Tibial nerve (tissue), 4 donors: ENCODE results near the gene PANK4. TPM values are rescaled to one million over a fixed set of nuclear protein-coding genes. Genes with fewer than 3 reads are reported as not detected.

ENCODE experiments used
- DNase-seq, 2 donors: peaks; one replicate each; pipeline ENCODE4 v3.0.0-alpha.2; 2019; ENCODE audit warnings: low spot score in 2 of 2
- H3K27ac ChIP-seq, 4 donors: fragments of 200-600 bp; sonication (generic) in 3 of 4; one replicate each; pipeline ENCODE4 v1.5.1; 2017 to 2019; ENCODE audit warnings: mild to moderate bottlenecking in 1 of 4
- H3K27me3 ChIP-seq, 2 donors: fragments of 200-600 bp; sonication (generic) in 1 of 2; one replicate each; pipeline versions ENCODE4 v1.5.1 to v1.6.0; 2017 to 2019
- H3K36me3 ChIP-seq, 3 donors: fragments of 200-600 bp; sonication (generic); one replicate each; pipeline ENCODE4 v1.5.1; 2018 to 2019
- H3K4me1 ChIP-seq, 4 donors: fragments of 200-600 bp; sonication (generic) in 3 of 4; one replicate each; pipeline ENCODE4 v1.5.1; 2017 to 2019
- H3K4me3 ChIP-seq, 4 donors: fragments of 200-600 bp; sonication (generic) in 3 of 4; one replicate each; pipeline ENCODE4 v1.5.1; 2017 to 2019; ENCODE audit warnings: mild to moderate bottlenecking in 1 of 4, moderate library complexity in 1 of 4
- H3K9me3 ChIP-seq, 4 donors: fragments of 200-600 bp; sonication (generic) in 3 of 4; one replicate each; pipeline ENCODE4 v1.5.1; 2017 to 2019
- EP300 ChIP-seq, 2 donors: sonication (generic); formaldehyde crosslinking; IDR thresholded peaks; one replicate each; pipeline ENCODE4 v1.6.1; 2017; ENCODE audit warnings: antibody characterized with exemption in 2 of 2, mild to moderate bottlenecking in 1 of 2
- POLR2A ChIP-seq, 2 donors: fragments of 450-650 bp; IDR thresholded peaks; one replicate each; pipeline ENCODE4 v1.6.1; 2017; ENCODE audit warnings: antibody characterized with exemption in 2 of 2, mild to moderate bottlenecking in 2 of 2, moderate library complexity in 2 of 2
- WGBS, 2 donors: methylation state at CpG; one replicate each; pipeline ENCODE4 v1.1.5; 2018; 5-methylcytosine and 5-hydroxymethylcytosine counted together
- total RNA-seq, 4 donors: library from RNA; depleted of rRNA; stranded (reverse); fragments of >200 nt; gene quantifications; one replicate each; pipeline ENCODE4 v1.1.0, GENCODE V29; 2016
- TF ChIP-seq, protein P1 (sequence below), 5 experiments: fragments of 200-600 bp in 3 of 5; fragments of 450-650 bp in 2 of 5; sonication (generic) in 3 of 5; IDR thresholded peaks; one replicate each; pipeline ENCODE4 v1.5.1; 2016 to 2019; ENCODE audit warnings: antibody characterized with exemption in 5 of 5, mild to moderate bottlenecking in 3 of 5, moderate library complexity in 2 of 5

The PANK4 gene
- total RNA-seq, 4 donors from 2014 or later, result 14.2 to 50.0 (median 38.1) TPM

- Histone ChIP-seq H3K4me3 (no peak overlapping the region), H3K4me1 (peaks cover 0 to 26% (median 4%) of the 10 kb centered on the region in 4 donors), H3K36me3 (peaks cover 0 to 51% (median 30%) of the 10 kb centered on the region in 3 donors), H3K27ac (no peak overlapping the region), H3K9me3 (no peaks in the 10 kb centered on the region), H3K27me3 (peaks cover 2 to 31% of the 10 kb centered on the region in 2 donors)
- no peak for DNase-seq
- 28 to 46% methylated on average over 12 to 15 of the region's 15 CpGs for WGBS, 2 donors
- TF ChIP-seq EP300 (IDR thresholded peaks at IDR 0.05) (no peak), POLR2A (IDR thresholded peaks at IDR 0.05) (no peak)
- TF ChIP-seq, protein P1, sequence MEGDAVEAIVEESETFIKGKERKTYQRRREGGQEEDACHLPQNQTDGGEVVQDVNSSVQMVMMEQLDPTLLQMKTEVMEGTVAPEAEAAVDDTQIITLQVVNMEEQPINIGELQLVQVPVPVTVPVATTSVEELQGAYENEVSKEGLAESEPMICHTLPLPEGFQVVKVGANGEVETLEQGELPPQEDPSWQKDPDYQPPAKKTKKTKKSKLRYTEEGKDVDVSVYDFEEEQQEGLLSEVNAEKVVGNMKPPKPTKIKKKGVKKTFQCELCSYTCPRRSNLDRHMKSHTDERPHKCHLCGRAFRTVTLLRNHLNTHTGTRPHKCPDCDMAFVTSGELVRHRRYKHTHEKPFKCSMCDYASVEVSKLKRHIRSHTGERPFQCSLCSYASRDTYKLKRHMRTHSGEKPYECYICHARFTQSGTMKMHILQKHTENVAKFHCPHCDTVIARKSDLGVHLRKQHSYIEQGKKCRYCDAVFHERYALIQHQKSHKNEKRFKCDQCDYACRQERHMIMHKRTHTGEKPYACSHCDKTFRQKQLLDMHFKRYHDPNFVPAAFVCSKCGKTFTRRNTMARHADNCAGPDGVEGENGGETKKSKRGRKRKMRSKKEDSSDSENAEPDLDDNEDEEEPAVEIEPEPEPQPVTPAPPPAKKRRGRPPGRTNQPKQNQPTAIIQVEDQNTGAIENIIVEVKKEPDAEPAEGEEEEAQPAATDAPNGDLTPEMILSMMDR (IDR thresholded peaks at IDR 0.05), result no peak
Measured at GRCh38 chr1:2506901-2507565, 19.4 kb downstream of the PANK4 start.

DNA sequence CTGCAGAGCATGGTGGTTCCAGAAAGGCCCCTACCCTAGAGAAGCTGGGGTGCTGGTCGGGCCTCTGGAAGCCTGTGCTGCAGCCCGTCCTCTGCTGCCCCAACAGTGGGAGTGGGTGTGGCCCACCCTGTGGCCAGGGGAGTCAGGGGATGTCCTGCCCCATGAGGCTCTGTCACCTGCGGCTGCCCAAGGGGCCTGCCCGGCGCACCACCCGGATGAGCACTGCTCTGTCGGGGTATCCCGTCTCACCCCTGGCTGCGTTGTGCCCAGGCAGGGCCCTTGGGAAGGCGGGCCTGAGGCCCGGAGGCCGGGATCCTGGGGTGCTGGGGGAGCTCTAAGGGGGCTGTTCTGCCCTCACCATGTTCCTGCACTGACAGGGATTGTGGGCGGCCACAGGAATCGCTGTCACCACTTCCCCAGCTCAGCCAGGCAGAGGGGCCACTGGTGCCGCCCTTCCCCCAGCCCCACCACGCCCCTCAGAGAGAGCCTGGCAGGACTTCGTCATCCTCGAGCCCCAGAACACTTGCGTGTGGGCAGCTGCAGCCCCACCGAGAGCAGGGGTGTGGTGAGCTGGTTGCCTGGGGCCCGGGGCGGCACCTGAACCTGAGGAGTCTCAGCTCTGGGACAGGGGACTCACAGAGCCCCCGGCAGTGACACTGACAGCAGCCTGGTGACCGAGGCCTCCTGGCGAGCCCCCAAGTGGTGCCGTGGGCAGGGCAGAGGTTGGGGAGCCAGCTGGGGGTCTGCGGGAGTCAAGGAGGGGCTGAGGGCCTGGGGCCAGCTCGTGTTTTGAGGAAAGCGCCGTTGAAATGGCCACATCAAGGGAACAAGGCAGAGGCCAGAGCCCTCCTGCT is 20.2 kb downstream of the PANK4 start:
- WGBS, 2 donors, result 58 to 62% methylated on average over 11 to 25 of the region's 30 CpGs
- no peaks in the 10 kb centered on the region for H3K9me3 ChIP-seq
- TF ChIP-seq, protein P1 (IDR thresholded peaks at IDR 0.05), result no peak
- TF ChIP-seq POLR2A (IDR thresholded peaks at IDR 0.05) (no peak), EP300 (IDR thresholded peaks at IDR 0.05) (no peak)
- H3K4me1 ChIP-seq, result peaks cover 0 to 26% (median 4%) of the 10 kb centered on the region in 4 donors
- H3K4me3 ChIP-seq, result no peak overlapping the region
- DNase-seq, result no peak
- H3K36me3 ChIP-seq, result peaks cover 0 to 43% (median 26%) of the 10 kb centered on the region in 3 donors
- H3K27me3 ChIP-seq, result peaks cover 2 to 39% of the 10 kb centered on the region in 2 donors
- no peak overlapping the region for H3K27ac ChIP-seq

GRCh38 chr1:2505461-2505994 is 20.9 kb downstream of the PANK4 start:
- Histone ChIP-seq H3K27ac (no peak overlapping the region), H3K27me3 (peaks cover 2 to 45% of the 10 kb centered on the region in 2 donors), H3K36me3 (peaks cover 0 to 36% (median 19%) of the 10 kb centered on the region in 3 donors), H3K4me1 (peaks cover 0 to 26% (median 4%) of the 10 kb centered on the region in 4 donors), H3K4me3 (no peak overlapping the region), H3K9me3 (no peaks in the 10 kb centered on the region)
- DNase-seq, result no peak
- 68 to 75% methylated on average over 18 to 20 of the region's 21 CpGs for WGBS, 2 donors
- TF ChIP-seq POLR2A (IDR thresholded peaks at IDR 0.05), result no peak
- TF ChIP-seq EP300 (IDR thresholded peaks at IDR 0.05), result no peak
- TF ChIP-seq, protein P1 (IDR thresholded peaks at IDR 0.05), result no peak

GRCh38 chr1:2504949-2505272 is 21.5 kb downstream of the PANK4 start:
- Histone ChIP-seq H3K36me3 (peaks cover 0 to 30% (median 13%) of the 10 kb centered on the region in 3 donors), H3K27me3 (peaks cover 2 to 51% of the 10 kb centered on the region in 2 donors), H3K4me3 (no peak overlapping the region), H3K9me3 (no peaks in the 10 kb centered on the region), H3K4me1 (peaks cover 0 to 26% (median 4%) of the 10 kb centered on the region in 4 donors), H3K27ac (no peak overlapping the region)
- WGBS, 2 donors, result 42 to 50% methylated on average over 18 to 19 of the region's 22 CpGs
- DNase-seq, result no peak
- TF ChIP-seq POLR2A (IDR thresholded peaks at IDR 0.05), result no peak
- TF ChIP-seq, protein P1 (IDR thresholded peaks at IDR 0.05), result no peak
- TF ChIP-seq EP300 (IDR thresholded peaks at IDR 0.05), result no peak
